GM19438 (cell line): Measurements from ENCODE around the gene VAPB.

Experiments used
- ATAC-seq: cut with Tn5 transposase; IDR thresholded peaks from one replicate; pipeline ENCODE4 v1.9.1; 2021; ENCODE audit warnings: low read depth; ENCODE audit not compliant: unreplicated experiment

VAPB gene

GRCh38 chr20:58433029-58433647 lies 44.1 kb downstream of the VAPB start:
- no peak for ATAC-seq

GRCh38 chr20:58433759-58434158 lies 44.7 kb downstream of the VAPB start:
- no peak for ATAC-seq

- ATAC-seq, result no peak
Observed at GRCh38 chr20:58434326-58434725, 45.3 kb downstream of the VAPB start.

GRCh38 chr20:58435237-58435636 lies 46.2 kb downstream of the VAPB start:
- no peak for ATAC-seq

- no peak for ATAC-seq
Observed at GRCh38 chr20:58436868-58437645, 48.0 kb downstream of the VAPB start.

GRCh38 chr20:58438970-58439808 lies 50.2 kb downstream of the VAPB start:
- ATAC-seq, result no peak

GRCh38 chr20:58440021-58440767 lies 51.2 kb downstream of the VAPB start:
- no peak for ATAC-seq

GRCh38 chr20:58441723-58442122 lies 52.7 kb downstream of the VAPB start:
- no peak for ATAC-seq

GRCh38 chr20:58444746-58445255 lies 55.8 kb downstream of the VAPB start:
- no peak for ATAC-seq

- no peak for ATAC-seq
Observed at GRCh38 chr20:58446264-58446959, 57.4 kb downstream of the VAPB start.

GRCh38 chr20:58446960-58447265 lies 57.9 kb downstream of the VAPB start:
- no peak for ATAC-seq

- ATAC-seq, result no peak
Observed at GRCh38 chr20:58447511-58448391, 58.7 kb downstream of the VAPB start.

- no peak for ATAC-seq
Observed at GRCh38 chr20:58448958-58449357, 59.9 kb downstream of the VAPB start.

GRCh38 chr20:58449681-58450221 lies 60.7 kb downstream of the VAPB start:
- no peak for ATAC-seq

- no peak for ATAC-seq
Observed at GRCh38 chr20:58450254-58450653, 61.2 kb downstream of the VAPB start.

- no peak for ATAC-seq
Observed at GRCh38 chr20:58452667-58453255, 63.7 kb downstream of the VAPB start.

GRCh38 chr20:58453391-58453790 lies 64.4 kb downstream of the VAPB start:
- no peak for ATAC-seq

GRCh38 chr20:58454460-58454859 lies 65.4 kb downstream of the VAPB start:
- ATAC-seq, result no peak
